ENCODE measurements around the gene FGF5. TPM values are rescaled to one million over a fixed set of nuclear protein-coding genes. Genes with fewer than 3 reads are reported as not detected.
"Not testable (repeated sequence)": the region's sequence is repeated elsewhere in the genome, so short reads cannot be mapped to it uniquely, and the experiment has no call there.

FGF5 gene
- total RNA-seq, 1 donor from 2014 or later: 3.8 TPM

DNA sequence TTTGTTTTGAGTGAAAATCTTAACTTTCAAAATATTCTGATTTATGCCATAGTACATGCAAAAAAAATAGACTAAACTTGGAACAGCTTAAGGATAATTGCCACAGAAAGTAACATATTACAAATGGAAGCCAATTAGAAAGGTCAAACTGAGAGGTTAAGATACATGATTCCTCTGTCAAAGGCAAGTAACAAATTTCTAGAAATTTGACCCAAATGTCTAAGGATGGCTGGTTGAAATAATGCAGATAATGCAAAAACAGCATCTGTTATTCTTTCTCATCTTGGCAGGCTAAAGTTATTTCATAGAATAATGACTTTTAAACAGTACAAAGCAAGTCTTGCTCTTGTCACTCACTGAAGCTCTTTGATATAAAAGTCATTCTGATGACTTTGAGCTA lies 10.5 kb downstream of the FGF5 start:
- DNase-seq (ENCODE audit: low read depth): no peak
- TF ChIP-seq, protein P1, sequence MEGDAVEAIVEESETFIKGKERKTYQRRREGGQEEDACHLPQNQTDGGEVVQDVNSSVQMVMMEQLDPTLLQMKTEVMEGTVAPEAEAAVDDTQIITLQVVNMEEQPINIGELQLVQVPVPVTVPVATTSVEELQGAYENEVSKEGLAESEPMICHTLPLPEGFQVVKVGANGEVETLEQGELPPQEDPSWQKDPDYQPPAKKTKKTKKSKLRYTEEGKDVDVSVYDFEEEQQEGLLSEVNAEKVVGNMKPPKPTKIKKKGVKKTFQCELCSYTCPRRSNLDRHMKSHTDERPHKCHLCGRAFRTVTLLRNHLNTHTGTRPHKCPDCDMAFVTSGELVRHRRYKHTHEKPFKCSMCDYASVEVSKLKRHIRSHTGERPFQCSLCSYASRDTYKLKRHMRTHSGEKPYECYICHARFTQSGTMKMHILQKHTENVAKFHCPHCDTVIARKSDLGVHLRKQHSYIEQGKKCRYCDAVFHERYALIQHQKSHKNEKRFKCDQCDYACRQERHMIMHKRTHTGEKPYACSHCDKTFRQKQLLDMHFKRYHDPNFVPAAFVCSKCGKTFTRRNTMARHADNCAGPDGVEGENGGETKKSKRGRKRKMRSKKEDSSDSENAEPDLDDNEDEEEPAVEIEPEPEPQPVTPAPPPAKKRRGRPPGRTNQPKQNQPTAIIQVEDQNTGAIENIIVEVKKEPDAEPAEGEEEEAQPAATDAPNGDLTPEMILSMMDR (IDR thresholded peaks at IDR 0.05; ENCODE audit: insufficient read depth, low read length, poor library complexity, severe bottlenecking): no peak
- H3K4me3 ChIP-seq (ENCODE audit: low read depth, low read length): no peak overlapping the region
- no peaks in the 10 kb centered on the region for H3K27me3 ChIP-seq (ENCODE audit: control insufficient read depth, insufficient read depth, low read length)
- H3K36me3 ChIP-seq (ENCODE audit: control insufficient read depth, insufficient read depth, low read length): no peaks in the 10 kb centered on the region

DNA sequence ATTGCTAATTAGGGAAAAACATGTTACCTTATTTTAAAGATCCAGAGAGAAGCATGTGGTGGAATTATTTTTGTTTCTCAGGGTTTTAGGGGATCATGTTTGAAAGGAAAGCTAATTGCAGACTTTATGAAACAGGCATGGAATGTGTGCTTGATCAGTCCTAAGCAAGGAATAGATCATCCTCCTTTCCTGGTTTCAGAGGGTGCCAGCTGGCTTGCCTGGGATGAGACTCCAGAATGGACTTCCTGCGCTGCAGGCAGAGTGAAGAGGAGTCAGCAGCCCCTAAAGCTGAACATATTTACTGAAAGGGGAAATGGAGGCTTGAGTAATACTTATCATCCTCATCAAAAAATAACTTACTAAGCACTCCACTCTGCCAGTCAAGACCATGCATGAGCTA lies 13.3 kb downstream of the FGF5 start:
- TF ChIP-seq, protein P1 (IDR thresholded peaks at IDR 0.05; ENCODE audit: insufficient read depth, low read length, poor library complexity, severe bottlenecking): no peak
- H3K36me3 ChIP-seq (ENCODE audit: control insufficient read depth, insufficient read depth, low read length): no peaks in the 10 kb centered on the region
- H3K4me3 ChIP-seq (ENCODE audit: low read depth, low read length): no peak overlapping the region
- H3K27me3 ChIP-seq (ENCODE audit: control insufficient read depth, insufficient read depth, low read length): no peaks in the 10 kb centered on the region
- DNase-seq (ENCODE audit: low read depth): no peak

DNA sequence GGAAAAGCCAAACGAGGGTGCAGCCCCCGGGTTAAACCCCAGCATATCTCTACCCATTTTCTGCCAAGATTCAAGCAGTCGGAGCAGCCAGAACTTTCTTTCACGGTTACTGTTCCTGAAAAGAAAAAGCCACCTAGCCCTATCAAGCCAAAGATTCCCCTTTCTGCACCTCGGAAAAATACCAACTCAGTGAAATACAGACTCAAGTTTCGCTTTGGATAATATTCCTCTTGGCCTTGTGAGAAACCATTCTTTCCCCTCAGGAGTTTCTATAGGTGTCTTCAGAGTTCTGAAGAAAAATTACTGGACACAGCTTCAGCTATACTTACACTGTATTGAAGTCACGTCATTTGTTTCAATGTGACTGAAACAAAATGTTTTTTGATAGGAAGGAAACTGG lies 20.0 kb downstream of the FGF5 start:
- H3K36me3 ChIP-seq (ENCODE audit: control insufficient read depth, insufficient read depth, low read length): no peaks in the 10 kb centered on the region
- no peak overlapping the region for H3K4me3 ChIP-seq (ENCODE audit: low read depth, low read length)
- TF ChIP-seq, protein P1 (IDR thresholded peaks at IDR 0.05; ENCODE audit: insufficient read depth, low read length, poor library complexity, severe bottlenecking): no peak
- H3K27me3 ChIP-seq (ENCODE audit: control insufficient read depth, insufficient read depth, low read length): no peaks in the 10 kb centered on the region
- no peak for DNase-seq (ENCODE audit: low read depth)

DNA sequence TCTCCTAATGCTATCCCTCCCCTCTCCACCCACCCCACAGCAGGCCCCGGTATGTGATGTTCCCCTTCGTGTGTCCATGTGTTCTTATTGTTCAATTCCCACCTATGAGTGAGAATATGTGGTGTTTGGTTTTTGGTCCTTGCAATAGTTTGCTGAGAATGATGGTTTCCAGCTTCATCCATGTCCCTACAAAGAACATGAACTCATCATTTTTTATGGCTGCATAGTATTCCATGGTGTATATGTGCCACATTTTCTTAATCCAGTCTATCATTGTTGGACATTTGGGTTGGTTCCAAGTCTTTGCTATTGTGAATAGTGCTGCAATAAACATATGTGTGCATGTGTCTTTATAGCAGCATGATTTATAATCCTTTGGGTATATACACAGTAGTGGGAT lies 24.2 kb downstream of the FGF5 start:
- H3K4me3 ChIP-seq (ENCODE audit: low read depth, low read length); H3K27me3 ChIP-seq (ENCODE audit: control insufficient read depth, insufficient read depth, low read length); H3K36me3 ChIP-seq (ENCODE audit: control insufficient read depth, insufficient read depth, low read length); DNase-seq (ENCODE audit: low read depth): not testable (repeated sequence)

DNA sequence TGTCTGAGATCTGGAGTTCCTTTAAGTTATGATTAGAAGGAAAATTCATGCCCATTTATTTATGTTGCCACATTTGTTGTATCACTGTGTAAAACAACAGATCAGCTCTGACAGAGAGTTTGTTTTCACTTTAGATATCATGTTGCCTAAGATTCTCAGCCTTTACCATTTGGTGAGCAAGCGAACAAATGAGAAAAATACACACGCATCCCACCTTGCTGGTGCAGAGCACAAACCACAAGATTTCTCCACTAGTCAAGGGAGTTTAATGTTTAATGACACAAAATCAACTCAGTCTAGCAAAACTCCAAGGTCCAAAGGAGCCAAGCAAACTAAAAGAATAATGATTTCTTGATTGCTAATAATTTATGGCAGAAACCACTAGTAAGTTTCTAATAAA lies 27.7 kb downstream of the FGF5 start:
- TF ChIP-seq, protein P1 (IDR thresholded peaks at IDR 0.05; ENCODE audit: insufficient read depth, low read length, poor library complexity, severe bottlenecking): no peak

DNA sequence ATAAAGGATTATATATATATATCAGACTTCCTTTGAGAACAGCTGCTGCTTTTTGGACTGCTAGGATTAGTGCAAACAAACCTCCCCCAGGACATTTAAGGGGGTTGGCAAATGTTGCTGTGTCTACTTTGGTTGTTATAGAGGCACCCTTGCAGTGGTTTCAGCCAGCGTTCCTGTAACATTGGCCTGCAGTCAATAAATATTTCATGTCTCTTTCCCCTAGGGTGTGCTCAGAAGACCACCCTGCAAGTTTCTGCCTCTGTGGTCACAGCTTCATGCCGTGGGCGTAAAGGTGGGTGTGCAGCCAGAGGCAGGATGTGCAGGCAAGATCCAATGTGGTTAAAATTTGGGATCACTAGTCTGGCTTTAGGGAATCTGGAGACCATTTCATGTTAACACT lies 28.9 kb downstream of the FGF5 start:
- H3K27me3 ChIP-seq (ENCODE audit: control insufficient read depth, insufficient read depth, low read length): no peaks in the 10 kb centered on the region

More for the DNA sequence above, 27.7 kb downstream of the FGF5 start:
- no peak for DNase-seq (ENCODE audit: low read depth)
- no peak overlapping the region for H3K4me3 ChIP-seq (ENCODE audit: low read depth, low read length)
- no peaks in the 10 kb centered on the region for H3K27me3 ChIP-seq (ENCODE audit: control insufficient read depth, insufficient read depth, low read length)
- H3K36me3 ChIP-seq (ENCODE audit: control insufficient read depth, insufficient read depth, low read length): no peaks in the 10 kb centered on the region

More for the DNA sequence above, 28.9 kb downstream of the FGF5 start:
- no peaks in the 10 kb centered on the region for H3K36me3 ChIP-seq (ENCODE audit: control insufficient read depth, insufficient read depth, low read length)
- TF ChIP-seq, protein P1 (IDR thresholded peaks at IDR 0.05; ENCODE audit: insufficient read depth, low read length, poor library complexity, severe bottlenecking): no peak
- H3K4me3 ChIP-seq (ENCODE audit: low read depth, low read length): no peak overlapping the region
- no peak for DNase-seq (ENCODE audit: low read depth)
